Activated naive CD4-positive, alpha-beta T cell (primary cell): ENCODE data around the gene MAML3.

Experiments used
- DNase-seq, 4 experiments: peaks; one replicate each; lab custom pipeline; 2025; lab: John Stamatoyannopoulos, UW

The MAML3 gene

GRCh38 chr4:140156529-140157171 lies 2.7 kb upstream of the MAML3 start:
- peak in 1 of 4 experiments; percentile 0 for DNase-seq

GRCh38 chr4:140154572-140154891 lies 548 bp upstream of the MAML3 start:
- DNase-seq, result no peak

- DNase-seq, result no peak
Measured at GRCh38 chr4:140153419-140153717, 616 bp downstream of the MAML3 start.

- peak; percentile 21 to 41 (median 30) for DNase-seq
Measured at GRCh38 chr4:140152751-140153418, 1.1 kb downstream of the MAML3 start.

- DNase-seq, result peak; percentile 40 to 84 (median 82)
Measured at GRCh38 chr4:140152013-140152703, 1.8 kb downstream of the MAML3 start.

- peak in 3 of 4 experiments; percentile 40 to 75 (median 68) for DNase-seq
Measured at GRCh38 chr4:140151699-140152012, 2.3 kb downstream of the MAML3 start.

- DNase-seq, result peak; percentile 27 to 71 (median 46)
Measured at GRCh38 chr4:140150886-140151698, 2.9 kb downstream of the MAML3 start.

- peak in 2 of 4 experiments; percentile 30 to 32 for DNase-seq
Measured at GRCh38 chr4:140150636-140150885, 3.4 kb downstream of the MAML3 start.

- DNase-seq, result peak; percentile 14 to 68 (median 44)
Measured at GRCh38 chr4:140149846-140150635, 3.9 kb downstream of the MAML3 start.

GRCh38 chr4:140144050-140144449 lies 9.9 kb downstream of the MAML3 start:
- DNase-seq, result no peak

- DNase-seq, result no peak
Measured at GRCh38 chr4:140141210-140141835, 12.7 kb downstream of the MAML3 start.

GRCh38 chr4:140140566-140140965 lies 13.4 kb downstream of the MAML3 start:
- DNase-seq, result no peak

GRCh38 chr4:140138428-140138827 lies 15.6 kb downstream of the MAML3 start:
- no peak for DNase-seq

GRCh38 chr4:140137671-140138070 lies 16.3 kb downstream of the MAML3 start:
- no peak for DNase-seq

- no peak for DNase-seq
Measured at GRCh38 chr4:140136509-140136908, 17.5 kb downstream of the MAML3 start.

- no peak for DNase-seq
Measured at GRCh38 chr4:140135529-140136088, 18.4 kb downstream of the MAML3 start.

- no peak for DNase-seq
Measured at GRCh38 chr4:140134746-140135425, 19.1 kb downstream of the MAML3 start.

GRCh38 chr4:140133576-140133975 lies 20.4 kb downstream of the MAML3 start:
- no peak for DNase-seq

- no peak for DNase-seq
Measured at GRCh38 chr4:140131675-140132229, 22.2 kb downstream of the MAML3 start.

- no peak for DNase-seq
Measured at GRCh38 chr4:140130677-140131076, 23.3 kb downstream of the MAML3 start.
